Stimulated activated naive CD8-positive, alpha-beta T cell treated with anti-CD3 and anti-CD28 coated beads, Interleukin-15, amount 100 ng/mL, for 72 hours (primary cell): ENCODE measurements around the gene SHISAL2A.
A peak's percentile ranks its signal among the peaks of the same experiment; 100 is the strongest.

Experiments used
- ATAC-seq: fragments of 150-1000 bp; cut with Tn5 transposase; 2 replicates; pipeline ENCODE4 v1.10.0; 2021; ENCODE audit warnings: mild to moderate bottlenecking, moderate library complexity
- DNase-seq, 2 donors: peaks; one replicate each; pipeline ENCODE4 v3.0.0; 2021 to 2022
- H3K27ac Mint-ChIP-seq, 2 donors: one replicate each; pipeline ENCODE4 v1.8.0; 2022; ENCODE audit warnings: mild to moderate bottlenecking in 2 of 2, mixed read lengths in 2 of 2, moderate library complexity in 2 of 2
- H3K27me3 Mint-ChIP-seq: one replicate; pipeline ENCODE4 v1.8.0; 2022; ENCODE audit warnings: mixed read lengths
- H3K4me1 Mint-ChIP-seq: one replicate; pipeline ENCODE4 v1.8.0; 2022; ENCODE audit warnings: mild to moderate bottlenecking, mixed read lengths
- H3K4me3 Mint-ChIP-seq, 2 donors: one replicate each; pipeline ENCODE4 v1.8.0; 2022; ENCODE audit warnings: mild to moderate bottlenecking in 2 of 2, mixed read lengths in 2 of 2, moderate library complexity in 1 of 2
- H3K9me3 Mint-ChIP-seq, 2 donors: one replicate each; pipeline ENCODE4 v1.8.0; 2022; ENCODE audit warnings: mixed read lengths in 2 of 2

Gene SHISAL2A

GRCh38 chr1:52636721-52637695 is 4.0 kb downstream of the SHISAL2A start:
- peak; percentile 47 to 80 for DNase-seq
- peaks cover 86% of the 10 kb centered on the region for H3K4me1 Mint-ChIP-seq
- no peaks in the 10 kb centered on the region for H3K27me3 Mint-ChIP-seq
- peak overlapping the region; percentile 73 to 78 for H3K4me3 Mint-ChIP-seq
- H3K9me3 Mint-ChIP-seq = no peaks in the 10 kb centered on the region
- H3K27ac Mint-ChIP-seq = peak overlapping the region; percentile 97 to 98
- peak; percentile 70 for ATAC-seq

- ATAC-seq (no peak), DNase-seq (no peak)
- Mint-ChIP-seq H3K9me3 (no peaks in the 10 kb centered on the region), H3K27me3 (no peaks in the 10 kb centered on the region), H3K4me1 (peaks cover 80% of the 10 kb centered on the region), H3K4me3 (peak overlapping the region; percentile 73 to 78), H3K27ac (peak overlapping the region; percentile 97 to 98)
These were observed 5.0 kb downstream of the SHISAL2A start for GRCh38 chr1:52637946-52638345.

- peaks cover 55% of the 10 kb centered on the region for H3K4me1 Mint-ChIP-seq
- H3K9me3 Mint-ChIP-seq = no peaks in the 10 kb centered on the region
- ATAC-seq (no peak), DNase-seq (no peak)
- no peaks in the 10 kb centered on the region for H3K27me3 Mint-ChIP-seq
- peak overlapping the region in 1 of 2 donors; percentile 24 for H3K4me3 Mint-ChIP-seq
- no peak overlapping the region for H3K27ac Mint-ChIP-seq
These were observed 7.7 kb downstream of the SHISAL2A start for GRCh38 chr1:52640697-52641096.

- ATAC-seq = no peak
- Mint-ChIP-seq H3K4me3 (peak overlapping the region; percentile 17 to 21), H3K27ac (peak overlapping the region; percentile 61 to 89), H3K9me3 (no peaks in the 10 kb centered on the region), H3K27me3 (no peaks in the 10 kb centered on the region), H3K4me1 (peaks cover 48% of the 10 kb centered on the region)
- no peak for DNase-seq
These were observed 8.3 kb downstream of the SHISAL2A start for GRCh38 chr1:52641307-52641706.

GRCh38 chr1:52645261-52645660 is 12.3 kb downstream of the SHISAL2A start:
- no peak overlapping the region for H3K27ac Mint-ChIP-seq
- no peaks in the 10 kb centered on the region for H3K9me3 Mint-ChIP-seq
- no peak overlapping the region for H3K4me3 Mint-ChIP-seq
- peaks cover 24% of the 10 kb centered on the region for H3K4me1 Mint-ChIP-seq
- no peak for ATAC-seq
- DNase-seq = no peak
- no peaks in the 10 kb centered on the region for H3K27me3 Mint-ChIP-seq

- no peaks in the 10 kb centered on the region for H3K27me3 Mint-ChIP-seq
- peaks cover 17% of the 10 kb centered on the region for H3K4me1 Mint-ChIP-seq
- H3K27ac Mint-ChIP-seq = peak overlapping the region in 1 of 2 donors; percentile 57
- no peak for DNase-seq
- H3K9me3 Mint-ChIP-seq = no peaks in the 10 kb centered on the region
- no peak overlapping the region for H3K4me3 Mint-ChIP-seq
- ATAC-seq = no peak
These were observed 18.9 kb downstream of the SHISAL2A start for GRCh38 chr1:52651904-52652303.

- DNase-seq (no peak), ATAC-seq (no peak)
- Mint-ChIP-seq H3K4me3 (no peak overlapping the region), H3K9me3 (no peaks in the 10 kb centered on the region), H3K27ac (no peak overlapping the region), H3K4me1 (peaks cover 22% of the 10 kb centered on the region), H3K27me3 (no peaks in the 10 kb centered on the region)
These were observed 20.4 kb downstream of the SHISAL2A start for GRCh38 chr1:52653207-52653849.

GRCh38 chr1:52654063-52654462 is 21.1 kb downstream of the SHISAL2A start:
- ATAC-seq (no peak), DNase-seq (no peak)
- no peak overlapping the region for H3K27ac Mint-ChIP-seq
- H3K9me3 Mint-ChIP-seq = no peaks in the 10 kb centered on the region
- no peaks in the 10 kb centered on the region for H3K27me3 Mint-ChIP-seq
- peaks cover 29% of the 10 kb centered on the region for H3K4me1 Mint-ChIP-seq
- H3K4me3 Mint-ChIP-seq = no peak overlapping the region

- Mint-ChIP-seq H3K4me3 (no peak overlapping the region), H3K4me1 (peaks cover 50% of the 10 kb centered on the region), H3K27ac (no peak overlapping the region), H3K27me3 (no peaks in the 10 kb centered on the region), H3K9me3 (no peaks in the 10 kb centered on the region)
- ATAC-seq = no peak
- no peak for DNase-seq
These were observed 24.7 kb downstream of the SHISAL2A start for GRCh38 chr1:52657702-52658101.

GRCh38 chr1:52658795-52659194 is 25.8 kb downstream of the SHISAL2A start:
- Mint-ChIP-seq H3K4me1 (peaks cover 50% of the 10 kb centered on the region), H3K27ac (peak overlapping the region; percentile 94 to 98), H3K4me3 (peak overlapping the region in 1 of 2 donors; percentile 61), H3K9me3 (no peaks in the 10 kb centered on the region), H3K27me3 (no peaks in the 10 kb centered on the region)
- peak; percentile 33 to 65 for DNase-seq
- peak; percentile 87 for ATAC-seq

- no peaks in the 10 kb centered on the region for H3K27me3 Mint-ChIP-seq
- ATAC-seq = peak; percentile 91
- H3K27ac Mint-ChIP-seq = peak overlapping the region; percentile 94 to 98
- no peaks in the 10 kb centered on the region for H3K9me3 Mint-ChIP-seq
- peaks cover 50% of the 10 kb centered on the region for H3K4me1 Mint-ChIP-seq
- H3K4me3 Mint-ChIP-seq = peak overlapping the region; percentile 40 to 61
- peak; percentile 48 to 66 for DNase-seq
These were observed 26.4 kb downstream of the SHISAL2A start for GRCh38 chr1:52659356-52659755.

- peak; percentile 16 for ATAC-seq
- no peak for DNase-seq
- peaks cover 50% of the 10 kb centered on the region for H3K4me1 Mint-ChIP-seq
- peak overlapping the region; percentile 40 to 61 for H3K4me3 Mint-ChIP-seq
- H3K27me3 Mint-ChIP-seq = no peaks in the 10 kb centered on the region
- H3K9me3 Mint-ChIP-seq = no peaks in the 10 kb centered on the region
- H3K27ac Mint-ChIP-seq = peak overlapping the region; percentile 94 to 98
These were observed 27.1 kb downstream of the SHISAL2A start for GRCh38 chr1:52659851-52660596.

GRCh38 chr1:52660807-52661206 is 27.8 kb downstream of the SHISAL2A start:
- ATAC-seq (no peak), DNase-seq (no peak)
- no peak overlapping the region for H3K4me3 Mint-ChIP-seq
- H3K4me1 Mint-ChIP-seq = peaks cover 45% of the 10 kb centered on the region
- H3K27me3 Mint-ChIP-seq = no peaks in the 10 kb centered on the region
- no peak overlapping the region for H3K27ac Mint-ChIP-seq
- no peaks in the 10 kb centered on the region for H3K9me3 Mint-ChIP-seq

GRCh38 chr1:52662645-52663313 is 29.8 kb downstream of the SHISAL2A start:
- ATAC-seq (no peak), DNase-seq (no peak)
- no peak overlapping the region for H3K4me3 Mint-ChIP-seq
- no peaks in the 10 kb centered on the region for H3K27me3 Mint-ChIP-seq
- H3K4me1 Mint-ChIP-seq = peaks cover 30% of the 10 kb centered on the region
- H3K9me3 Mint-ChIP-seq = no peaks in the 10 kb centered on the region
- H3K27ac Mint-ChIP-seq = peak overlapping the region; percentile 21 to 60

GRCh38 chr1:52663716-52664115 is 30.7 kb downstream of the SHISAL2A start:
- DNase-seq (no peak), ATAC-seq (no peak)
- no peak overlapping the region for H3K27ac Mint-ChIP-seq
- no peak overlapping the region for H3K4me3 Mint-ChIP-seq
- H3K4me1 Mint-ChIP-seq = peaks cover 25% of the 10 kb centered on the region
- no peaks in the 10 kb centered on the region for H3K27me3 Mint-ChIP-seq
- H3K9me3 Mint-ChIP-seq = no peaks in the 10 kb centered on the region
